HepG2 (cell line): ENCODE results near the gene KCTD15. TPM values are rescaled to one million over a fixed set of nuclear protein-coding genes. Genes with fewer than 3 reads are reported as not detected.
A peak's percentile ranks its signal among the peaks of the same experiment; 100 is the strongest.

Experiments used
- GZF1 ChIP-seq: sonication (generic); formaldehyde crosslinking; IDR thresholded peaks from 2 replicates; pipeline ENCODE4 v1.5.1; 2020; ENCODE audit warnings: mild to moderate bottlenecking, missing genetic modification reagents
- HES4 ChIP-seq: sonication (generic); formaldehyde crosslinking; IDR thresholded peaks from 2 replicates; pipeline ENCODE4 v1.9.0; 2021; ENCODE audit warnings: mild to moderate bottlenecking, missing genetic modification reagents, borderline replicate concordance
- KDM2A ChIP-seq: sonication (generic); formaldehyde crosslinking; IDR thresholded peaks from 2 replicates; pipeline ENCODE4 v1.4.0; 2020; ENCODE audit warnings: low read depth, missing genetic modification reagents, borderline replicate concordance
- NCOR1 ChIP-seq: fragments of 200-600 bp; sonication (generic); IDR thresholded peaks from 2 replicates; pipeline ENCODE4 v1.7.0; 2017; ENCODE audit warnings: antibody characterized with exemption, low read length, borderline replicate concordance
- NFKB2 ChIP-seq: sonication (generic); formaldehyde crosslinking; IDR thresholded peaks from 2 replicates; pipeline ENCODE4 v1.4.0; 2020; ENCODE audit warnings: missing genetic modification reagents, borderline replicate concordance
- PHF8 ChIP-seq: sonication (generic); formaldehyde crosslinking; IDR thresholded peaks from 2 replicates; pipeline ENCODE4 v1.5.0; 2020; ENCODE audit warnings: missing genetic modification reagents
- ZC3H4 ChIP-seq: sonication (generic); formaldehyde crosslinking; IDR thresholded peaks from 2 replicates; pipeline ENCODE4 v1.4.0; 2020; ENCODE audit warnings: missing genetic modification reagents, borderline replicate concordance
- ZNF224 ChIP-seq: sonication (generic); formaldehyde crosslinking; IDR thresholded peaks from 2 replicates; pipeline ENCODE4 v1.5.0; 2020; ENCODE audit warnings: mild to moderate bottlenecking, missing genetic modification reagents
- ZNF333 ChIP-seq: sonication (generic); formaldehyde crosslinking; IDR thresholded peaks from 2 replicates; pipeline ENCODE4 v1.4.0; 2020; ENCODE audit warnings: mild to moderate bottlenecking, missing genetic modification reagents, borderline replicate concordance
- ZNF850 ChIP-seq: sonication (generic); formaldehyde crosslinking; conservative IDR thresholded peaks from 2 replicates; pipeline ENCODE4 v1.9.0; 2021; ENCODE audit warnings: mild to moderate bottlenecking, missing genetic modification reagents
- polyA plus RNA-seq, 8 experiments: library from polyadenylated mRNA; depleted of rRNA in 3 of 8; stranded (reverse) in 7 of 8; unstranded in 1 of 8; fragments of >200 nt; fragmentation: Illumina TruSeq in 4 of 8; extraction: Trizol in 4 of 8; gene quantifications; 2 replicates each; pipeline versions ENCODE4 v1.2.1 to v1.2.3, GENCODE V29; 2011 to 2016; ENCODE audit warnings: low read depth in 4 of 8, missing spikeins in 1 of 8, mixed read lengths in 1 of 8; ENCODE audit not compliant: insufficient read depth in 1 of 8
- total RNA-seq, 5 experiments: library from RNA; depleted of rRNA; stranded (reverse); fragments of >200 nt; fragmentation: Illumina TruSeq; extraction: Trizol; gene quantifications; 2 replicates each; pipeline ENCODE4 v1.2.3, GENCODE V29; 2016; ENCODE audit warnings: low read depth in 1 of 5
- TF ChIP-seq, protein P1 (sequence below): sonication (generic); formaldehyde crosslinking; IDR thresholded peaks from 2 replicates; pipeline ENCODE4 v1.8.1; 2023; ENCODE audit warnings: mild to moderate bottlenecking, inconsistent platforms, moderate library complexity, missing genetic modification reagents, borderline replicate concordance
- TF ChIP-seq, protein P2 (sequence below): sonication (generic); formaldehyde crosslinking; IDR thresholded peaks from 2 replicates; pipeline ENCODE4 v1.8.1; 2022; ENCODE audit warnings: mild to moderate bottlenecking, missing genetic modification reagents

Gene KCTD15
- total and polyA plus RNA-seq, 2 of the 13 experiments (the other 11 are each of a cell fraction or from before 2014, with no cell fraction given): 13.2 to 16.7 TPM

DNA sequence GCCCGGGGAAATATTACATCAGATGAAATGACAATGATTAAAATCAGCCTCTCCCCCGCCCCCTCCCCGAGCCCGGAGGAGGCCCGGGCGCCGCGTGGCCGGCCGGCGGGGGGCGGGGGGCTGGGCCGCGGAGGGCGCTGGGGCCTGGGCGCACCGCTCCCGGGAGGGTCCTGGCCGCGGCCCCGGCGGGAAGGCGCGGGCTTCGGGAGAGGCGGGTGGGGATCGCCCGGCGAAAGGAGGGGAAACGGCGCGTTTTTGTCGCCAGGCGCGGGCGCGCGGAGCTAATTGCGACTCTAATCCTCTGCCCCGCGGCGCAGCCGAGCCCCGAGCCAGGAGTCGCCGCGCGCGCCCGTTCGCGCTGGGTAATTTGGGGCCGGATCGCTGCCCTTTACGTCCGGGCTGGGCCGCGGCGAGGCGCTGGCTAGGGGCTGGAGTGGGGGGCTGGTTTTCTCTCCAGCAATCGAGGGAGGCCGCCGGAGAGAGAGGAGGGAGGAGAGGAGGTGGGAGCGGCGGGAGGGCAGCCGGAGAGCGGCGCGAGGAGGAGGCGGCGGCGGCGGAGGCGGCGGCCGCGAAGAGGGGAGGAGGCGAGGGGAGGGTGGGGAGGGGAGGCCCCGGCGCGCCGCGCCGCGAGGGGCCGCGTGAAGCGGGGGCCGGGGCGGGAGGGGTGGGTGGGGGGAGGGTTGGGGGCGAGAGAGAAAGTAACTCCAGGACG is at the start of gene KCTD15 (continued):
- TF ChIP-seq, protein P1, sequence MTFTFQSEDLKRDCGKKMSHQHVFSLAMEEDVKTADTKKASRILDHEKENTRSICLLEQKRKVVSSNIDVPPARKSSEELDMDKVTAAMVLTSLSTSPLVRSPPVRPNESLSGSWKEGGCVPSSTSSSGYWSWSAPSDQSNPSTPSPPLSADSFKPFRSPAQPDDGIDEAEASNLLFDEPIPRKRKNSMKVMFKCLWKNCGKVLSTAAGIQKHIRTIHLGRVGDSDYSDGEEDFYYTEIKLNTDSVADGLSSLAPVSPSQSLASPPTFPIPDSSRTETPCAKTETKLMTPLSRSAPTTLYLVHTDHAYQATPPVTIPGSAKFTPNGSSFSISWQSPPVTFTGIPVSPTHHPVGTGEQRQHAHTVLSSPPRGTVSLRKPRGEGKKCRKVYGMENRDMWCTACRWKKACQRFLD: 0 out of 2 replicates have a peak, but pooled peaks have one; percentile 6
- TF ChIP-seq ZNF224 (CRISPR knock-in tag): 0 out of 2 replicates have a peak, but pooled peaks have one; percentile 7
- TF ChIP-seq, protein P2, sequence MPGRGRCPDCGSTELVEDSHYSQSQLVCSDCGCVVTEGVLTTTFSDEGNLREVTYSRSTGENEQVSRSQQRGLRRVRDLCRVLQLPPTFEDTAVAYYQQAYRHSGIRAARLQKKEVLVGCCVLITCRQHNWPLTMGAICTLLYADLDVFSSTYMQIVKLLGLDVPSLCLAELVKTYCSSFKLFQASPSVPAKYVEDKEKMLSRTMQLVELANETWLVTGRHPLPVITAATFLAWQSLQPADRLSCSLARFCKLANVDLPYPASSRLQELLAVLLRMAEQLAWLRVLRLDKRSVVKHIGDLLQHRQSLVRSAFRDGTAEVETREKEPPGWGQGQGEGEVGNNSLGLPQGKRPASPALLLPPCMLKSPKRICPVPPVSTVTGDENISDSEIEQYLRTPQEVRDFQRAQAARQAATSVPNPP (CRISPR knock-in tag): no peak
- TF ChIP-seq NCOR1: peak; percentile 18; the same call in 1 of the 2 replicates
- TF ChIP-seq ZNF850: no peak
- peak; percentile 57; the same call in 1 of the 2 replicates for TF ChIP-seq ZC3H4 (CRISPR knock-in tag)
- TF ChIP-seq NFKB2: 0 out of 2 replicates have a peak, but pooled peaks have one; percentile 16
- peak; percentile 34; the same call in 1 of the 2 replicates for TF ChIP-seq HES4 (CRISPR knock-in tag)
- 0 out of 2 replicates have a peak, but pooled peaks have one; percentile 10 for TF ChIP-seq KDM2A (CRISPR knock-in tag)
- no peak for TF ChIP-seq GZF1 (CRISPR knock-in tag)
- TF ChIP-seq PHF8 (CRISPR knock-in tag): peak; percentile 67
- TF ChIP-seq ZNF333: 0 out of 2 replicates have a peak, but pooled peaks have one; percentile 2
